A549 (cell line): ENCODE measurements around the gene DCLRE1A. TPM values are rescaled to one million over a fixed set of nuclear protein-coding genes. Genes with fewer than 3 reads are reported as not detected.
A peak's percentile ranks its signal among the peaks of the same experiment; 100 is the strongest.
"Not testable (repeated sequence)": the region's sequence is repeated elsewhere in the genome, so short reads cannot be mapped to it uniquely, and the experiment has no call there.

ENCODE experiments used
- ATAC-seq, 2 experiments: fragments of 200-7000 bp in 1 of 2; fragments of >200 bp in 1 of 2; cut with Nextera tagmentation in 1 of 2; cut with Tn5 transposase in 1 of 2; 3 replicates each; pipeline versions ENCODE4 v1.8.0 to v1.9.1; 2018 to 2020; ENCODE audit warnings: mild to moderate bottlenecking in 1 of 2, moderate library complexity in 1 of 2
- CTCF ChIA-PET: fragments of 300-600 bp; sonication (Branson Sonifier 250); formaldehyde crosslinking; extraction: SDS; loops from one replicate; lab custom pipeline; 2021; ENCODE audit warnings: antibody characterized with exemption, inconsistent platforms; lab: Yijun Ruan, JAX
- POLR2A ChIA-PET: fragments of 350-600 bp; formaldehyde crosslinking; extraction: SDS; loops from one replicate; lab custom pipeline; 2021; ENCODE audit warnings: antibody characterized with exemption, inconsistent platforms; lab: Yijun Ruan, JAX
- DNase-seq, 2 experiments: peaks; one replicate each; pipeline versions ENCODE4 v3.0.0 to v3.0.0-alpha.2; 2011 to 2016; ENCODE audit warnings: low read depth in 1 of 2, low spot score in 1 of 2
- FAIRE-seq: peaks from 2 replicates; lab custom pipeline; 2011; peaks lifted over from hg19 to GRCh38; lab: Jason Lieb, UNC
- H3K27ac ChIP-seq, 2 experiments: fragments of >200 bp; sonication (Bioruptor Twin); formaldehyde crosslinking; 3 replicates each; pipeline ENCODE4 v1.5.1; 2016 to 2017
- H3K4me1 ChIP-seq: fragments of >200 bp; sonication (Bioruptor Twin); formaldehyde crosslinking; 3 replicates; pipeline ENCODE4 v1.6.1; 2016
- H3K4me2 ChIP-seq: fragments of >200 bp; sonication (Bioruptor Twin); formaldehyde crosslinking; 3 replicates; pipeline ENCODE4 v1.6.1; 2016
- H3K4me3 ChIP-seq: fragments of >200 bp; sonication (Bioruptor Twin); formaldehyde crosslinking; 3 replicates; pipeline ENCODE4 v1.5.1; 2016
- H3K9me3 ChIP-seq: fragments of >200 bp; sonication (Bioruptor Twin); formaldehyde crosslinking; 3 replicates; pipeline ENCODE4 v1.6.1; 2016
- CHD2 ChIP-seq: fragments of 150-350 bp; IDR thresholded peaks from 2 replicates; pipeline ENCODE4 v1.6.1; 2014; ENCODE audit warnings: low read length; ENCODE audit not compliant: partially characterized antibody
- EP300 ChIP-seq, 2 experiments: fragments of >200 bp; sonication (Bioruptor Twin); formaldehyde crosslinking; IDR thresholded peaks; 2 replicates in 1 of 2; 3 replicates in 1 of 2; pipeline ENCODE4 v1.6.1; 2016 to 2017
- FOSB ChIP-seq: fragments of 250-450 bp; sonication (Bioruptor Pico); IDR thresholded peaks from 2 replicates; pipeline ENCODE4 v1.5.0; 2020; ENCODE audit warnings: mild to moderate bottlenecking, moderate library complexity
- HDAC2 ChIP-seq: fragments of 200-600 bp; sonication (generic); IDR thresholded peaks from 2 replicates; pipeline ENCODE4 v1.6.1; 2016
- HOXA7 ChIP-seq: fragments of 250-450 bp; sonication (Bioruptor Pico); IDR thresholded peaks from 2 replicates; pipeline ENCODE4 v1.5.0; 2020; ENCODE audit warnings: mild to moderate bottlenecking, moderate library complexity
- HOXB13 ChIP-seq: fragments of 250-450 bp; sonication (Bioruptor Pico); IDR thresholded peaks from 2 replicates; pipeline ENCODE4 v1.5.0; 2020; ENCODE audit warnings: low read depth, mild to moderate bottlenecking, moderate library complexity
- JUNB ChIP-seq: fragments of >200 bp; sonication (Bioruptor Twin); formaldehyde crosslinking; IDR thresholded peaks from 2 replicates; pipeline ENCODE4 v1.6.1; 2016
- MAZ ChIP-seq: fragments of 150-350 bp; IDR thresholded peaks from 2 replicates; pipeline ENCODE4 v1.6.1; 2014; ENCODE audit warnings: antibody characterized with exemption, low read depth, low read length, borderline replicate concordance
- NFE2L2 ChIP-seq: fragments of 150-350 bp; conservative IDR thresholded peaks from 2 replicates; pipeline ENCODE4 v1.6.1; 2014; ENCODE audit warnings: low read length
- RAD21 ChIP-seq, 2 experiments: fragments of >200 bp in 1 of 2; sonication (Bioruptor Twin) in 1 of 2; formaldehyde crosslinking in 1 of 2; IDR thresholded peaks in 1 of 2; conservative IDR thresholded peaks in 1 of 2; 2 replicates in 1 of 2; 3 replicates in 1 of 2; pipeline ENCODE4 v1.6.1; 2012 to 2018; ENCODE audit warnings: inconsistent platforms in 1 of 2
- ZFP36 ChIP-seq: fragments of 450-650 bp; IDR thresholded peaks from 2 replicates; pipeline ENCODE4 v1.6.1; 2014; ENCODE audit warnings: borderline replicate concordance; ENCODE audit not compliant: partially characterized antibody
- WGBS: methylation state at CpG from one replicate; pipeline ENCODE4 v1.1.6; 2017; ENCODE audit errors: missing lambda C conversion rate; 5-methylcytosine and 5-hydroxymethylcytosine counted together
- polyA plus RNA-seq, 4 experiments: library from polyadenylated mRNA; depleted of rRNA in 3 of 4; stranded (reverse); fragments of >200 nt; fragmentation: RNase III in 1 of 4; extraction: RNeasy Plus Mini Kit Qiagen cat#74134 plus additional on column Dnase treatment in 1 of 4; gene quantifications; 2 replicates in 3 of 4; 3 replicates in 1 of 4; pipeline ENCODE4 v1.2.3, GENCODE V29; 2011 to 2017
- TF ChIP-seq, protein P1 (sequence below): fragments of 150-350 bp; IDR thresholded peaks from 2 replicates; pipeline ENCODE4 v1.6.1; 2014; ENCODE audit warnings: low read depth, mild to moderate bottlenecking, low read length
- TF ChIP-seq, protein P2 (sequence below): fragments of 250-450 bp; sonication (Bioruptor Pico); IDR thresholded peaks from 2 replicates; pipeline ENCODE4 v1.5.0; 2020; ENCODE audit warnings: low read depth, mild to moderate bottlenecking, moderate library complexity

Gene DCLRE1A
- polyA plus RNA-seq, 2 of the 4 experiments (the other 2 are of a cell fraction): 11.8 to 26.8 TPM

DNA sequence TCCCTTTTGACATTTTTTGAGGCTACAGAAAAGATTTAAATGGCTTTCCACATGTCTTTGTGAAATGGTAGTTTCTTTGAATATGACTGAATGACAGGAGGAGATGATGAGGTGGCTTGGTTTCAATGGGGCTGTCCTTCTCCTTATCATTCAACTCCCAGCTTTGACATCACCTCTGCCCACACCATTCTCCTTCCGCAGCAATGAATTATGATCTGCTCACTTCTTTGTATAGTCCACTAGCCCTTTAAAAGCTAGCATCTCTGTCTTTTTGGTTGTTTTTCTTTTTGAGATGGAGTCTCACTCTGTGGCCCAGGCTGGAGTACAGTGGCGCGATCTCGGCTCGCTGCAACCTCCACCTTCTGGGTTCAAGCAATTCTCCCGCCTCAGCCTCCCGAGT lies 31.7 kb downstream of the DCLRE1A start:
- Histone ChIP-seq H3K27ac (no peak overlapping the region), H3K9me3 (no peaks in the 10 kb centered on the region), H3K4me2 (no peak overlapping the region), H3K4me3 (no peak overlapping the region), H3K4me1 (no peaks in the 10 kb centered on the region)
- CTCF ChIA-PET: interaction anchor here (0.9 to 2.1 kb wide), 6 partner anchors 13 to 281 kb away, joined by 3 to 7 read pairs (median 3); no protein-coding TSS in a partner anchor
- POLR2A ChIA-PET: no interaction called here
- DNase-seq: no peak
- no peak for FAIRE-seq
- 91% methylated on average over 7 of the region's 7 CpGs for WGBS
- TF ChIP-seq HOXA7 (no peak), FOSB (no peak)
- no peak for ATAC-seq

DNA sequence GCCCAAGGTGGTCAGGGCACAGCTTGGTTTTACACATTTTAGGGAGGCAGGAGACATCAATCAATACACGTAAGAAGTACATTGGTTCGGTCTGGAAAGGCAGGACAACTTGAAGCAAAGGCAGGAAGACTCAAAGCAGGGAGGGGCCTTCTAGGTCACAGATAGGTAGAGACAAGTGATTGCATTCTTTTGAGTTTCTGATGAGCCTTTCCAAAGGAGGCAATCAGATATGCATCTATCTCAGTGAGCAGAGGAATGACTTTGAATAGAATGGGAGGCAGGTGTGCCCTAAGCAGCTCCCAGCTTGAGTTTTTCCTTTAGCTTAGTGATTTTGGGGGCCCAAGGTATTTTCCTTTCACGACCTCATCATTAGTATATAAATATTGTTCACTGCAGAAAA lies 32.6 kb downstream of the DCLRE1A start:
- H3K9me3 ChIP-seq, H3K27ac ChIP-seq, ATAC-seq, H3K4me2 ChIP-seq, FAIRE-seq, H3K4me3 ChIP-seq, H3K4me1 ChIP-seq, POLR2A ChIA-PET, DNase-seq: not testable (repeated sequence)
- CTCF ChIA-PET: interaction anchor here (0.5 to 1.4 kb wide), 5 partner anchors 12 to 696 kb away, joined by 3 to 6 read pairs (median 3); no protein-coding TSS in a partner anchor
- 53% methylated on average over 3 of the region's 3 CpGs for WGBS

DNA sequence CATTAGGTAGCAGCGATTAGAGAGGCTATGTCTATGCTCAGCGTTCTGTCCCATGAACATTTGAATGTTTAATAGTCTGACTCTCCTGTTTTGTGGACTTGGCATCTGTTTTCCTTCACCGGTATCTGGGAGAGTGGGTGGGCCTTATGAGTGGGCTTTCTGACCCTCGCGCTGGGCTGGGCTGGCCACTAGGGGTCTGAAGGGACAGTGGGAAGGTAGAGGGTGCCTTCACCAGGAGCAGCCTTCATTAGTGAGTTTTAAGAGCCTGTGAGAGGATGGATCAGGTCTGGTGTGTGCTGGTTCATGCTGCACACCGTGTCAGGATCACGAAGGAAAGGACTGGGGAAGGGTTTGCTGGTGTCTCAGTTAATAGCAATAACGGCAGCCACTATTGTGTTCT lies 33.4 kb downstream of the DCLRE1A start:
- DNase-seq (no peak), FAIRE-seq (no peak)
- H3K4me2 ChIP-seq: no peak overlapping the region
- no peaks in the 10 kb centered on the region for H3K4me1 ChIP-seq
- TF ChIP-seq RAD21 (conservative IDR thresholded peaks at IDR 0.05 in 1 of 2, IDR thresholded peaks at IDR 0.05 in 1 of 2) (0 out of 5 replicates have a peak, but pooled peaks of 1 of the 2 experiments have one; percentile 11), ZFP36 (no peak)
- TF ChIP-seq, all 56 proteins: peak for 1
- H3K9me3 ChIP-seq: no peaks in the 10 kb centered on the region
- no peak overlapping the region for H3K4me3 ChIP-seq
- WGBS: 62% methylated on average over 8 of the region's 8 CpGs
- ATAC-seq: peak; percentile 56 to 88; a peak in 5 of 6 replicates
- CTCF ChIA-PET: interaction anchor here (0.8 kb wide), 1 partner anchor 10 kb away, joined by 3 read pairs; no protein-coding TSS in a partner anchor
- POLR2A ChIA-PET: no interaction called here
- H3K27ac ChIP-seq: no peak overlapping the region

DNA sequence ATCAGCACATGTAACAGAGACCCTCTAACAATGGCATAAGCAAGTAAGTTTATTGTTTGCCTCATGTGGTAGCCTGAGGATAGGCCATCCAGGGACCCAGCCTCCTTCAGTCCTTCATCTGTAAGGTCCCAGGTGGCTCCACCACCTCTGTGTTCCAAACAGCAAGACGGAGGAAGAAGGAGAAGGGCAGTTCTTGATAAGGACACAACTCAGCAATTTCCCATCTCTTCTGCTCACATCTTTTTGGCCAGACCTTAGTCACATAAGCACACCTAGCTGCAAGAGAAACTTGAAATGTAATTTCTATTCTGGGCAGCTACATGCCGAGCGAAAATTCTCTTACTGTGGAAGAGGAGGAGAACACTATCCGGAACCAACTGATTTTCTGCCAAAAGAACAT lies 33.9 kb downstream of the DCLRE1A start:
- WGBS: 93% methylated on average over 4 of the region's 4 CpGs
- ATAC-seq (peak in 1 of 2 experiments; percentile 24; a peak in 1 of 6 replicates), DNase-seq (no peak), FAIRE-seq (no peak)
- H3K9me3 ChIP-seq: no peaks in the 10 kb centered on the region
- TF ChIP-seq CHD2: no peak
- no peak for TF ChIP-seq EP300 (IDR thresholded peaks at IDR 0.05)
- TF ChIP-seq JUNB: no peak
- TF ChIP-seq, protein P1, sequence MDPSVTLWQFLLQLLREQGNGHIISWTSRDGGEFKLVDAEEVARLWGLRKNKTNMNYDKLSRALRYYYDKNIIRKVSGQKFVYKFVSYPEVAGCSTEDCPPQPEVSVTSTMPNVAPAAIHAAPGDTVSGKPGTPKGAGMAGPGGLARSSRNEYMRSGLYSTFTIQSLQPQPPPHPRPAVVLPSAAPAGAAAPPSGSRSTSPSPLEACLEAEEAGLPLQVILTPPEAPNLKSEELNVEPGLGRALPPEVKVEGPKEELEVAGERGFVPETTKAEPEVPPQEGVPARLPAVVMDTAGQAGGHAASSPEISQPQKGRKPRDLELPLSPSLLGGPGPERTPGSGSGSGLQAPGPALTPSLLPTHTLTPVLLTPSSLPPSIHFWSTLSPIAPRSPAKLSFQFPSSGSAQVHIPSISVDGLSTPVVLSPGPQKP: no peak
- TF ChIP-seq NFE2L2: no peak
- no peak for TF ChIP-seq HOXB13
- TF ChIP-seq HDAC2: no peak
- TF ChIP-seq MAZ: no peak
- TF ChIP-seq, protein P2, sequence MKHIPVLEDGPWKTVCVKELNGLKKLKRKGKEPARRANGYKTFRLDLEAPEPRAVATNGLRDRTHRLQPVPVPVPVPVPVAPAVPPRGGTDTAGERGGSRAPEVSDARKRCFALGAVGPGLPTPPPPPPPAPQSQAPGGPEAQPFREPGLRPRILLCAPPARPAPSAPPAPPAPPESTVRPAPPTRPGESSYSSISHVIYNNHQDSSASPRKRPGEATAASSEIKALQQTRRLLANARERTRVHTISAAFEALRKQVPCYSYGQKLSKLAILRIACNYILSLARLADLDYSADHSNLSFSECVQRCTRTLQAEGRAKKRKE (CRISPR knock-in tag): no peak
- no peak for TF ChIP-seq FOSB
- TF ChIP-seq HOXA7: no peak
- H3K4me1 ChIP-seq: no peaks in the 10 kb centered on the region
- ChIA-PET POLR2A (no interaction called here), CTCF (interaction anchor here (0.8 to 1.3 kb wide), 2 partner anchors 9 to 20 kb away, joined by 3 read pairs; no protein-coding TSS in a partner anchor)
- H3K4me3 ChIP-seq: no peak overlapping the region
- H3K27ac ChIP-seq: no peak overlapping the region
- no peak overlapping the region for H3K4me2 ChIP-seq

DNA sequence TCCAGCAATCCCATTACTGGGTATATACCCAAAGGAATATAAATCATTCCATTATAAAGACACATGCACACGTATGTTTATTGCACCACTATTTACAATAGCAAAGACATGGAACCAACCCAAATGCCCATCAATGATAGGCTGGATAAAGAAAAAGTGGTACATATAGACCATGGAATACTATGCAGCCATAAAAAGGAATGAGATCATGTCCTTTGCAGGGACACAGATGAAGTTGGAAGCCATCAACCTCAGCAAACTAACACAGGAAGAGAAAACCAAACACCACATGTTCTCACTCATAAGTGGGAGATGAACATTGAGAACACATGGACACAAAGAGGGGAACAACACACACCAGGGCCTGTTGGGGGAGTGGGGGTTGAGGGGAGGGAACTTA lies 39.2 kb downstream of the DCLRE1A start:
- H3K9me3 ChIP-seq, H3K27ac ChIP-seq, FAIRE-seq, H3K4me3 ChIP-seq, DNase-seq, H3K4me2 ChIP-seq, ATAC-seq, H3K4me1 ChIP-seq, POLR2A ChIA-PET: not testable (repeated sequence)
- 63% methylated on average over 1 of the region's 1 CpG for WGBS
- CTCF ChIA-PET: interaction anchor here (1.2 kb wide), 1 partner anchor 289 kb away, joined by 3 read pairs; no protein-coding TSS in a partner anchor
